HG03439 (cell line): Measurements from ENCODE around the gene SPX.

ENCODE experiments used
- ATAC-seq: cut with Tn5 transposase; IDR thresholded peaks from one replicate; pipeline ENCODE4 v1.9.1; 2021; ENCODE audit warnings: mild to moderate bottlenecking, moderate library complexity; ENCODE audit not compliant: unreplicated experiment

Gene SPX

GRCh38 chr12:21538061-21538653 is 12.1 kb downstream of the SPX start:
- no peak for ATAC-seq

GRCh38 chr12:21539797-21540196 is 13.7 kb downstream of the SPX start:
- no peak for ATAC-seq

GRCh38 chr12:21541773-21542172 is 15.7 kb downstream of the SPX start:
- ATAC-seq, result no peak

- no peak for ATAC-seq
Measured at GRCh38 chr12:21542403-21542802, 16.3 kb downstream of the SPX start.

- ATAC-seq, result no peak
Measured at GRCh38 chr12:21543151-21543550, 17.1 kb downstream of the SPX start.

GRCh38 chr12:21545557-21545956 is 19.5 kb downstream of the SPX start:
- ATAC-seq, result no peak

GRCh38 chr12:21546716-21547115 is 20.6 kb downstream of the SPX start:
- no peak for ATAC-seq

- ATAC-seq, result no peak
Measured at GRCh38 chr12:21547437-21547836, 21.3 kb downstream of the SPX start.

GRCh38 chr12:21551841-21552465 is 25.9 kb downstream of the SPX start:
- no peak for ATAC-seq

GRCh38 chr12:21552635-21553328 is 26.7 kb downstream of the SPX start:
- no peak for ATAC-seq

GRCh38 chr12:21553329-21553675 is 27.2 kb downstream of the SPX start:
- no peak for ATAC-seq

GRCh38 chr12:21558100-21558679 is 32.1 kb downstream of the SPX start:
- no peak for ATAC-seq

- no peak for ATAC-seq
Measured at GRCh38 chr12:21559855-21560569, 33.9 kb downstream of the SPX start.

- ATAC-seq, result no peak
Measured at GRCh38 chr12:21561158-21561557, 35.1 kb downstream of the SPX start.

- no peak for ATAC-seq
Measured at GRCh38 chr12:21562859-21563258, 36.8 kb downstream of the SPX start.

GRCh38 chr12:21566223-21566906 is 40.3 kb downstream of the SPX start:
- no peak for ATAC-seq

- ATAC-seq, result no peak
Measured at GRCh38 chr12:21566907-21567394, 40.9 kb downstream of the SPX start.

GRCh38 chr12:21568115-21568514 is 42.0 kb downstream of the SPX start:
- no peak for ATAC-seq

- ATAC-seq, result no peak
Measured at GRCh38 chr12:21571046-21571445, 45.0 kb downstream of the SPX start.

GRCh38 chr12:21573733-21574358 is 47.8 kb downstream of the SPX start:
- ATAC-seq, result no peak
